Transverse colon (tissue), 4 donors: ENCODE measurements around the gene RBM10.

Source experiments
- CTCF ChIP-seq, 5 experiments: fragments of 200-600 bp in 3 of 5; fragments of 450-650 bp in 2 of 5; sonication (generic) in 3 of 5; IDR thresholded peaks; 1 replicate in 2 of 5; 2 replicates in 3 of 5; pipeline ENCODE4 v1.5.1; 2016 to 2017; ENCODE audit warnings: antibody characterized with exemption in 5 of 5, inconsistent platforms in 3 of 5, mild to moderate bottlenecking in 2 of 5, moderate library complexity in 1 of 5
- EP300 ChIP-seq: sonication (generic); formaldehyde crosslinking; IDR thresholded peaks from one replicate; pipeline ENCODE4 v1.6.1; 2017; ENCODE audit warnings: antibody characterized with exemption, low read depth
- POLR2A ChIP-seq: fragments of 450-650 bp; IDR thresholded peaks from one replicate; pipeline ENCODE4 v1.6.1; 2016; ENCODE audit warnings: antibody characterized with exemption, mild to moderate bottlenecking, moderate library complexity
- POLR2AphosphoS5 ChIP-seq, 3 donors: sonication (generic); formaldehyde crosslinking; IDR thresholded peaks; one replicate each; pipeline ENCODE4 v1.6.1; 2016; ENCODE audit warnings: antibody characterized with exemption in 3 of 3

GRCh38 chrX:47179928-47180255 lies 34.9 kb downstream of the RBM10 start:
- TF ChIP-seq CTCF (IDR thresholded peaks at IDR 0.05), result no peak
- TF ChIP-seq EP300, result no peak
- no peak for TF ChIP-seq POLR2AphosphoS5 (IDR thresholded peaks at IDR 0.05)
- no peak for TF ChIP-seq POLR2A
